Immature natural killer cell (primary cell): ENCODE data around the gene OSGEPL1. TPM values are rescaled to one million over a fixed set of nuclear protein-coding genes. Genes with fewer than 3 reads are reported as not detected.

Source experiments
- DNase-seq, 3 donors: peaks; one replicate each; pipeline ENCODE4 v3.0.0; 2022; ENCODE audit warnings: mixed read lengths in 1 of 3
- H3K27ac Mint-ChIP-seq, 6 donors: one replicate each; pipeline ENCODE4 v1.8.0; 2020; ENCODE audit warnings: mixed read lengths in 6 of 6, mild to moderate bottlenecking in 5 of 6, inconsistent platforms in 4 of 6, moderate library complexity in 3 of 6
- H3K27me3 Mint-ChIP-seq, 3 donors: one replicate each; pipeline ENCODE4 v1.8.0; 2020 to 2021; ENCODE audit warnings: low read depth in 3 of 3, mild to moderate bottlenecking in 3 of 3, mixed read lengths in 3 of 3, moderate library complexity in 3 of 3, inconsistent platforms in 1 of 3
- H3K36me3 Mint-ChIP-seq, 3 donors: one replicate each; pipeline ENCODE4 v1.8.0; 2020; ENCODE audit warnings: mixed read lengths in 3 of 3, inconsistent platforms in 2 of 3, mild to moderate bottlenecking in 2 of 3
- H3K4me1 Mint-ChIP-seq, 2 donors: one replicate each; pipeline ENCODE4 v1.8.0; 2020; ENCODE audit warnings: inconsistent platforms in 2 of 2, mild to moderate bottlenecking in 2 of 2, mixed read lengths in 2 of 2, moderate library complexity in 1 of 2
- H3K4me3 Mint-ChIP-seq, 5 donors: one replicate each; pipeline ENCODE4 v1.8.0; 2020; ENCODE audit warnings: mild to moderate bottlenecking in 5 of 5, mixed read lengths in 5 of 5, inconsistent platforms in 3 of 5, moderate library complexity in 3 of 5
- H3K9me3 Mint-ChIP-seq, 6 donors: one replicate each; pipeline ENCODE4 v1.8.0; 2020; ENCODE audit warnings: mild to moderate bottlenecking in 6 of 6, mixed read lengths in 6 of 6, inconsistent platforms in 4 of 6, moderate library complexity in 3 of 6
- polyA plus RNA-seq, 3 donors: library from polyadenylated mRNA; unstranded; fragments of 300-500 nt; fragmentation: Illumina TruSeq; gene quantifications; one replicate each; pipeline ENCODE4 v1.2.3, GENCODE V29; 2021

Gene OSGEPL1, protein sequence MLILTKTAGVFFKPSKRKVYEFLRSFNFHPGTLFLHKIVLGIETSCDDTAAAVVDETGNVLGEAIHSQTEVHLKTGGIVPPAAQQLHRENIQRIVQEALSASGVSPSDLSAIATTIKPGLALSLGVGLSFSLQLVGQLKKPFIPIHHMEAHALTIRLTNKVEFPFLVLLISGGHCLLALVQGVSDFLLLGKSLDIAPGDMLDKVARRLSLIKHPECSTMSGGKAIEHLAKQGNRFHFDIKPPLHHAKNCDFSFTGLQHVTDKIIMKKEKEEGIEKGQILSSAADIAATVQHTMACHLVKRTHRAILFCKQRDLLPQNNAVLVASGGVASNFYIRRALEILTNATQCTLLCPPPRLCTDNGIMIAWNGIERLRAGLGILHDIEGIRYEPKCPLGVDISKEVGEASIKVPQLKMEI
- 10 to 100 TPM in 2 of 3 donors, 1 to 10 TPM in 1; 9.6 to 10.2 (median 10.1) TPM for polyA plus RNA-seq

DNA sequence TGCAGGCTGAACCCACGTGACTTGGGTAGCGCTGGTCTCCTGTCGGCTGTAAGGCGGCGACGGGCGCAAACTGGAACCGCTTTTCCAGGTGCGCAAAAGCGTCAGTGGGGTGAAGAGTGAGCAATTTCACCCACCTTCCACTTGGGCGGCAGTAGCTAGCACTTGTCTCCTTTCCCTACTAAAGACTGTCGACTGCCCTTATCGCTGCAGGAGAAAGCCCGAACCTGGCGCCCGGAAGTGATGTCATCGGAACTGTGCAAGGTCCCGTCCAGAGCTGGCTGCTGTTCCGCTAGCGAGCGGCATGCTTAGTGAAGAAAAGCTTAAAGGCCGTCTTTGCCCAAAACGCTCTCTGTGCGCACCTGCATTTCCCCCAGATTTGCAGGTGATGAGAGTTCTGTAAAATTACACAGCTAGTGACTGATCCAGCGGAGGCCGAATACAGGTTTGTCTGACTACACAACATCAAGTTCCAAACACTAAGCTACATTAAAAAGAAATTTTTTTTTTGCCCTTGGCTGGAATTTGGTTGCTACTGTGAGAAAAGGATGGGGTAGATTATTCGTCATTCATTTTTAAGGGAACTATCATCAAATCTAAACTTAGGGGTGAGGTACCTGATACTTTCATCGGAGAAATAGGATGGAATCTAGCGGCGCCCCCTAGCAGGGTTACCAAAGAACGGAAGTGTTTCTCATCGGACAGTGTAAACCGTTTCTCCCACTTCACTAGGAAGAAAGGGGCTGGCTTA, at the start of gene OSGEPL1:
Gene OSGEPL1, minus strand, starts transcription at position 242 of the 748 bp plus-strand sequence. CDS start 1,152 bp downstream, outside the sequence.
- Mint-ChIP-seq H3K27ac (peak within 1 kb of the TSS; percentile 96 to 98 (median 98)), H3K4me1 (peaks cover 12 to 31% of the 10 kb centered on the region in 2 donors), H3K36me3 (peaks cover 5 to 7% (median 6%) of the 10 kb centered on the region in 3 donors), H3K9me3 (no peaks in the 10 kb centered on the region), H3K27me3 (peaks cover 2 to 12% (median 10%) of the 10 kb centered on the region in 3 donors), H3K4me3 (peak within 1 kb of the TSS; percentile 93 to 99 (median 98))
- DNase-seq: peak; percentile 86 to 89 (median 88)

DNA sequence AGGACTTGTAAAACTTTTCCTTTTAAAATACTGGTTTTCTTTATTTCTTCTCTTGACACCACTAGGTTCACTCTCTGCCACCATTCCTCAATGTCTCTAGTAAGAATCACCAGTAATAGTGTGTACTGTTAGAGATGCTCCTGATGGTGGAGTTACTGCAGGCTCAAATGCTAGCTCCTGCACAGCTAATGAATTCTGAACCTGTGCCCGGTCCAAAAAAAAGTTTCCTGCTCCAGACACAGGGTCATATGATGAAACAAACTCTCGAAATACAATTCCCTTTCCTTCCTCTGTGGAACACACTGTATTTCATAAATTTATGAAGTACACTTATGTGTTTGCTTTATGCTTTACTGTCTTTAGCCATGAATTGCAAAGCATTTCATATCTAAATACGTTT, 40.8 kb upstream of the OSGEPL1 start:
- DNase-seq: no peak
- H3K9me3 Mint-ChIP-seq: no peaks in the 10 kb centered on the region
- H3K36me3 Mint-ChIP-seq: peaks cover 4 to 10% (median 4%) of the 10 kb centered on the region in 3 donors
- H3K27me3 Mint-ChIP-seq: peaks cover 0 to 2% (median 0%) of the 10 kb centered on the region in 3 donors
- H3K4me1 Mint-ChIP-seq: peaks cover 0 to 10% of the 10 kb centered on the region in 2 donors
- H3K4me3 Mint-ChIP-seq: no peak overlapping the region
- H3K27ac Mint-ChIP-seq: no peak overlapping the region

DNA sequence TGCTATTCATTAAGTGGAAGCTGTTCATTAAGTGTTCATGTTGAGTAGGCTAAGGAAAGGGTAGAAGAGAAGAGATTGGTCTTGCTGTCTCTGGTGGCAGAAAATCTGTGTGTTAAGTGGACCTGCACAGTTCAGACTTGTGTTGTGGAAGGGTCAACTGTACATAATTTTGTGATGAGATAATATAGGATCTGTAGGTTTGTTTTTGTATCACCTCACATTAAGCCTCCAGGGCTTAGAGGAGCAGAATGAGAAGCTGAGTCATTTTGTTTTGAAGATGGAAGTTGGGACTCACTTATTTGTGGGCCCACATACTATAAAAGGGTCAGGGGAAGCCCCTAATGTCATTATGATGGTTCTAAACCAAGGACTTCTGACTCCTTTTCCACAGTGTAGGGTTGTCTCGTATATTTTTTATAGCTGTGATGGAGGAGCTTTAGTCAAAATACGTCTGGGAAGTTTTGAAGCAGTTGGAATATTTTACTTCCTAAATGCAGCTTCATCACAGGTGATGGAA, 39.9 kb upstream of the OSGEPL1 start:
- no peaks in the 10 kb centered on the region for H3K9me3 Mint-ChIP-seq
- no peak overlapping the region for H3K27ac Mint-ChIP-seq
- peaks cover 0 to 2% (median 0%) of the 10 kb centered on the region in 3 donors for H3K27me3 Mint-ChIP-seq
- no peak overlapping the region for H3K4me3 Mint-ChIP-seq
- peaks cover 2 to 14% (median 4%) of the 10 kb centered on the region in 3 donors for H3K36me3 Mint-ChIP-seq
- no peak for DNase-seq
- peaks cover 0 to 16% of the 10 kb centered on the region in 2 donors for H3K4me1 Mint-ChIP-seq

GRCh38 chr2:189799531-189799930, 36.9 kb upstream of the OSGEPL1 start:
- DNase-seq: no peak
- peaks cover 0 to 2% (median 0%) of the 10 kb centered on the region in 3 donors for H3K27me3 Mint-ChIP-seq
- H3K9me3 Mint-ChIP-seq: no peaks in the 10 kb centered on the region
- peaks cover 5 to 31% (median 6%) of the 10 kb centered on the region in 3 donors for H3K36me3 Mint-ChIP-seq
- no peak overlapping the region for H3K4me3 Mint-ChIP-seq
- peak overlapping the region in 1 of 6 donors; percentile 19 for H3K27ac Mint-ChIP-seq
- H3K4me1 Mint-ChIP-seq: peaks cover 0 to 16% of the 10 kb centered on the region in 2 donors

DNA sequence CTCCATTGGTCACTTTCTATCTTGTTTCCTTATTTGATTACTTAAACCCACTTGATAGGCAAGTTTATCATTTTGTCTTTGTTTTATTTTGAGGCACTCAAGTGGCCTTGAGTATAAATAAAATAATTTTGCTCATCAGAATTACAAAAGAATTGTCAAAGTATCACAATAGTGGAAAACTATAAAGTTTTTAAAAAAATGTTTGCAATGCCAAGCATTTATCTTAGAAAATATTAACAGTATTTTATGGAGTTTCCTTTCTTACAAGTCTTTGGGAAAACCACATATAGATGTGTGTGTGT, 36.4 kb upstream of the OSGEPL1 start:
- Mint-ChIP-seq H3K4me3 (no peak overlapping the region), H3K27me3 (peaks cover 0 to 2% (median 0%) of the 10 kb centered on the region in 3 donors), H3K27ac (no peak overlapping the region), H3K36me3 (peaks cover 5 to 36% (median 9%) of the 10 kb centered on the region in 3 donors), H3K9me3 (no peaks in the 10 kb centered on the region), H3K4me1 (peaks cover 0 to 16% of the 10 kb centered on the region in 2 donors)
- no peak for DNase-seq

DNA sequence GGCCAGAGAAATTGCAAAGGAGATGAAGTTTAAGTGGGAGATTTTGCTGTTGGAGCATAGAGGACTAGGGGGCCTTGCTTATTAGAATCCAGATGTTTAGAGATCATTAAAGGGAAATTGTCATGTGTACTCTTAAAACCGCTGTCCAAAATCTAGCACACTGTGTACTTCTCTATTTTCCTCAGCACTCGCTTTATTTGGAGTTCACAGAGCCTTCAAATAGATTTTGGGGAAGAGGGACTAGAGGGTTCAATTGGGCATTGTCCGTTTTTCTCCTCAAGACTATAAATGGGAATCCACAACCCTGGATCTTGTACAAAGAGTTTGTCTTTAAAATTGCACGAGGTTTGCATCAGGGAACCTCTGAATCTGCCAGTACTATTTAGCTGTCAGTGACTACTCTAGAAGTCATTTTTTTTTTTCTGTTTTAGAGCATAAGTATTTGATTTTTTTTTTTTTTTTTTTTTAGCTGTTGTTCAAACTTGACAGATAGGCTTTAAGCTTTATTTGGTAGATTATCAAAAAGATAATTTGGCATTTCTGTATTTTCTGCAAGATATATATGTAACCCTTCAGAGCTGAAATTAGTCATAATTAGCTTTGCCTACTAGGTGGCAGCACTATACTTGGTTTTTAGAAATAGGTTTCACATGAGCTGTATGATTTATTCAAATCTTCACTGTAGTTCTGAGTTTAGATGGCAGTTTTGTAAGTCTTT, 35.9 kb upstream of the OSGEPL1 start:
- H3K27ac Mint-ChIP-seq: peak overlapping the region in 1 of 6 donors; percentile 55
- peaks cover 0 to 16% of the 10 kb centered on the region in 2 donors for H3K4me1 Mint-ChIP-seq
- H3K9me3 Mint-ChIP-seq: no peaks in the 10 kb centered on the region
- H3K4me3 Mint-ChIP-seq: no peak overlapping the region
- H3K27me3 Mint-ChIP-seq: peaks cover 0 to 2% (median 0%) of the 10 kb centered on the region in 3 donors
- no peak for DNase-seq
- H3K36me3 Mint-ChIP-seq: peaks cover 5 to 36% (median 9%) of the 10 kb centered on the region in 3 donors

DNA sequence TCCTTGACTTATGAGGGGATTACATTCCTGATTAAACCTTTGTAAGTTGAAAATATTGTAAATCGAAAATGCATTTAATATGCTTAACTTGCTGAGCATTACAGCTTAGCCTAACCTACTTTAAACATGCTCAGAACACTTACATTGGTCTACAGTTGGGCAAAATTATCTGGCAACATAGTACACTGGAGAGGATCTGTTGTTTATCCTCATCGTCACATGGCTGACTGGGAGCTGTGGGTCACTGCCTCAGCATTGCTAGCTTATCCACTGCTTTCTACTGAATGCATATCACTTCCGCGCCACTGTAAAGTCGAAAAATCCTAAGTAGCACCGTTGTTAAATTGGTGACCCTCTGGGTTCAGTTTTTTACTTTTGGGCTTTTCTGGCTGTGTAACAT, 35.3 kb upstream of the OSGEPL1 start:
- Mint-ChIP-seq H3K4me3 (no peak overlapping the region), H3K9me3 (no peaks in the 10 kb centered on the region), H3K27me3 (peaks cover 0 to 2% (median 0%) of the 10 kb centered on the region in 3 donors), H3K36me3 (peaks cover 9 to 40% (median 14%) of the 10 kb centered on the region in 3 donors), H3K27ac (peak overlapping the region in 1 of 6 donors; percentile 55), H3K4me1 (peaks cover 0 to 16% of the 10 kb centered on the region in 2 donors)
- no peak for DNase-seq

- peaks cover 6 to 35% of the 10 kb centered on the region in 2 donors for H3K4me1 Mint-ChIP-seq
- H3K36me3 Mint-ChIP-seq: peaks cover 9 to 30% (median 14%) of the 10 kb centered on the region in 3 donors
- H3K9me3 Mint-ChIP-seq: no peaks in the 10 kb centered on the region
- no peak overlapping the region for H3K27ac Mint-ChIP-seq
- no peak overlapping the region for H3K4me3 Mint-ChIP-seq
- H3K27me3 Mint-ChIP-seq: peaks cover 0 to 1% (median 0%) of the 10 kb centered on the region in 3 donors
- DNase-seq: no peak
These were observed 31.7 kb upstream of the OSGEPL1 start for GRCh38 chr2:189794310-189794709.

DNA sequence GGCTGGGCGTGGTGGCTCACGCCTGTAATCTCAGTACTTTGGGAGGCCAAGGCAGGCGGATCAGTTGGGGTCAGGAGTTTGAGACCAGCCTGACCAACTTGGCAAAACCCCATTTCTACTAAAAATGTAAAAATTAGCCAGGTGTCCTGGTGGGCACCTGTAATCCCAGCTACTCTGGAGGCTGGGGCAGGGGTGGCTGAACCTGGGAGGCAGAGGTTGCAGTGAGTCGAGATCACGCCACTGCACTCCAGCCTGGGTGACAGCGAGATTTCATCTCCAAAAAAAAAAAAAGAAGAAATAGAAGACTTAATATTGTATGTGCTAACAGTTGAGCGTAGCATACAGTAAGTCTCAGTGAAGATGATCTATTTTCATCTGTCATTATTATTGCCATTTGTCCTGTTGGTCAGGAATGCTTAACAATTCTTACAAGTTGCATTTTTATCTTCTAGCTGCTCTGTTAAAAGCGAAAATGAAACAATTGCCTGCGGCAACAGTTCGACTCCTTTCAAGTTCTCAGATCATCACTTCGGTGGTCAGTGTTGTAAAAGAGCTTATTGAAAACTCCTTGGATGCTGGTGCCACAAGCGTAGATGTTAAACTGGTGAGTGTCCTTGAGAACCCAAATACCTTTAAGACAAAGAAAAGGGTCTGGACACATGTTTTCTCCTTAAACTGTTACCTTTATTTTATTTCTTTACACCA, 28.9 kb upstream of the OSGEPL1 start:
- Mint-ChIP-seq H3K36me3 (peaks cover 7 to 23% (median 11%) of the 10 kb centered on the region in 3 donors), H3K27me3 (peaks cover 0 to 1% (median 0%) of the 10 kb centered on the region in 3 donors), H3K4me3 (peak overlapping the region; percentile 75 to 92 (median 79)), H3K27ac (peak overlapping the region; percentile 93 to 99 (median 95)), H3K4me1 (peaks cover 8 to 27% of the 10 kb centered on the region in 2 donors), H3K9me3 (no peaks in the 10 kb centered on the region)
- DNase-seq: peak; percentile 49 to 59 (median 54)

GRCh38 chr2:189783927-189784867, 21.6 kb upstream of the OSGEPL1 start, which contains the start of the genes ORMDL1 and PMS1:
TSS of gene ORMDL1 (minus strand) at chr2:189784339. CDS start at chr2:189782595, 1,744 bp downstream.
TSS of gene PMS1 (plus strand) at chr2:189784450. CDS start at chr2:189791810, 7,360 bp downstream.
- peak; percentile 97 to 98 (median 97) for DNase-seq
- Mint-ChIP-seq H3K27me3 (peaks cover 0 to 14% (median 9%) of the 10 kb centered on the region in 3 donors), H3K4me3 (peak within 1 kb of the TSS; percentile 93 to 96 (median 94)), H3K27ac (peak within 1 kb of the TSS; percentile 96 to 98 (median 97)), H3K36me3 (peaks cover 5 to 19% (median 13%) of the 10 kb centered on the region in 3 donors), H3K4me1 (peaks cover 51 to 67% of the 10 kb centered on the region in 2 donors), H3K9me3 (no peaks in the 10 kb centered on the region)

DNA sequence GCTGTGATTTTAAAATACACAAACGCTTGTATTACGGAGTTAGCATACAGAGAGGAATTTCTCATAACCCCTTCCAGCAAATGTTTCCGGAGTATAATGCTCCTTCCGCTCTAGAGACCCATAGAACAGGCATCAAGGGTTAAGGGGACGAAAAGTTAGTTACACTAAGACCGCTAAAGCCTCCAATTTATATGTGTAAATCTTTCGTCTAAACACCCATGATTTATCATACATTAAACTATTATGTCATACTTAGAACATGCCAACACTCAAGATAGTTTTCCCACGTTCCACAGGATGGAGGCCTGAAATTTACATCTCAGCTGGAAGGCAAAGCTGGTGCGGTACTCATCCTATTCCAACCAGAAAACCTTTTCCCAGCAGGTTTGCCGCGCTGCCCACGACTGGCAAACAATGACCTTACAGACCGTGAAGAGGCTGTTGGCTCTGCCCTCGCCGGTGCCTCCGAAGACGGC, 20.9 kb upstream of the OSGEPL1 start:
- peaks cover 5 to 22% (median 16%) of the 10 kb centered on the region in 3 donors for H3K36me3 Mint-ChIP-seq
- peaks cover 53 to 74% of the 10 kb centered on the region in 2 donors for H3K4me1 Mint-ChIP-seq
- H3K4me3 Mint-ChIP-seq: peak overlapping the region; percentile 93 to 96 (median 94)

More for the DNA sequence above, 20.9 kb upstream of the OSGEPL1 start:
- no peaks in the 10 kb centered on the region for H3K9me3 Mint-ChIP-seq
- peaks cover 0 to 14% (median 9%) of the 10 kb centered on the region in 3 donors for H3K27me3 Mint-ChIP-seq
- no peak for DNase-seq
- peak overlapping the region; percentile 96 to 98 (median 97) for H3K27ac Mint-ChIP-seq
